Cardiac muscle cell (in vitro differentiated cells and primary cell): ENCODE data around the gene TMEM169. TPM values are rescaled to one million over a fixed set of nuclear protein-coding genes. Genes with fewer than 3 reads are reported as not detected.

Source experiments
- DNase-seq, 2 donors: peaks; one replicate each; pipeline versions ENCODE4 v3.0.0 to v3.0.0-alpha.2; 2010 to 2017; ENCODE audit warnings: low read depth in 1 of 2, low spot score in 1 of 2
- H3K27ac ChIP-seq: fragments of 200-600 bp; sonication (generic); 2 replicates; pipeline ENCODE4 v1.5.1; 2016
- H3K27me3 ChIP-seq: fragments of 200-600 bp; sonication (generic); 2 replicates; pipeline ENCODE4 v1.6.0; 2016; ENCODE audit warnings: control low read depth
- H3K36me3 ChIP-seq: fragments of 200-600 bp; sonication (generic); 2 replicates; pipeline ENCODE4 v1.5.1; 2016; ENCODE audit warnings: control low read depth
- H3K4me1 ChIP-seq: fragments of 200-600 bp; sonication (generic); 2 replicates; pipeline ENCODE4 v1.8.1; 2017; ENCODE audit warnings: low read depth, mild to moderate bottlenecking, mixed run types
- H3K4me3 ChIP-seq: fragments of 200-600 bp; sonication (generic); 2 replicates; pipeline ENCODE4 v1.5.1; 2016; ENCODE audit warnings: mild to moderate bottlenecking
- H3K9me3 ChIP-seq: fragments of 200-600 bp; sonication (generic); 2 replicates; pipeline ENCODE4 v1.5.1; 2017; ENCODE audit warnings: low read depth, mild to moderate bottlenecking, control low read depth
- CTCF ChIP-seq: IDR thresholded peaks from 2 replicates; pipeline ENCODE4 v1.5.1; 2012; ENCODE audit warnings: low read depth, mild to moderate bottlenecking, low read length
- polyA plus RNA-seq: library from polyadenylated mRNA; unstranded; fragments of >200 nt; fragmentation: Nextera tagmentation; extraction: Ambion mirVana; gene quantifications from 2 replicates; pipeline ENCODE4 v1.2.1, GENCODE V29; 2016
- total RNA-seq: library from RNA; depleted of rRNA; stranded (reverse); fragments of >200 nt; gene quantifications from 2 replicates; pipeline ENCODE4 v1.2.3, GENCODE V29; 2016

Gene TMEM169
- total and polyA plus RNA-seq, 2 experiments from 2014 or later: 1.2 to 1.9 TPM

GRCh38 chr2:216114382-216114713 lies 32.6 kb downstream of the TMEM169 start:
- peaks cover 52% of the 10 kb centered on the region for H3K36me3 ChIP-seq
- H3K4me3 ChIP-seq: no peak overlapping the region
- no peak for TF ChIP-seq CTCF
- peak overlapping the region; percentile 75 for H3K27ac ChIP-seq
- H3K27me3 ChIP-seq: no peaks in the 10 kb centered on the region
- no peak for DNase-seq
- H3K4me1 ChIP-seq: peaks cover 17% of the 10 kb centered on the region
- no peaks in the 10 kb centered on the region for H3K9me3 ChIP-seq

GRCh38 chr2:216114714-216115531 lies 33.2 kb downstream of the TMEM169 start:
- peaks cover 58% of the 10 kb centered on the region for H3K36me3 ChIP-seq
- peaks cover 17% of the 10 kb centered on the region for H3K4me1 ChIP-seq
- H3K4me3 ChIP-seq: peak overlapping the region; percentile 20
- DNase-seq: peak; percentile 99 to 100
- no peaks in the 10 kb centered on the region for H3K9me3 ChIP-seq
- H3K27ac ChIP-seq: peak overlapping the region; percentile 92
- no peaks in the 10 kb centered on the region for H3K27me3 ChIP-seq
- TF ChIP-seq CTCF: peak; percentile 89

- Histone ChIP-seq H3K4me3 (no peak overlapping the region), H3K27me3 (no peaks in the 10 kb centered on the region), H3K4me1 (peaks cover 11% of the 10 kb centered on the region), H3K27ac (no peak overlapping the region), H3K9me3 (no peaks in the 10 kb centered on the region), H3K36me3 (peaks cover 72% of the 10 kb centered on the region)
- TF ChIP-seq CTCF: no peak
- DNase-seq: no peak
These were observed 34.7 kb downstream of the TMEM169 start for GRCh38 chr2:216116418-216116817.

- Histone ChIP-seq H3K36me3 (peaks cover 74% of the 10 kb centered on the region), H3K4me3 (no peak overlapping the region), H3K4me1 (peaks cover 11% of the 10 kb centered on the region), H3K9me3 (no peaks in the 10 kb centered on the region), H3K27me3 (no peaks in the 10 kb centered on the region), H3K27ac (no peak overlapping the region)
- DNase-seq: no peak
- TF ChIP-seq CTCF: no peak
These were observed 36.0 kb downstream of the TMEM169 start for GRCh38 chr2:216117561-216118340.

- Histone ChIP-seq H3K4me1 (peaks cover 11% of the 10 kb centered on the region), H3K27me3 (no peaks in the 10 kb centered on the region), H3K9me3 (no peaks in the 10 kb centered on the region), H3K36me3 (peaks cover 74% of the 10 kb centered on the region), H3K4me3 (no peak overlapping the region), H3K27ac (no peak overlapping the region)
- TF ChIP-seq CTCF: no peak
- no peak for DNase-seq
These were observed 36.8 kb downstream of the TMEM169 start for GRCh38 chr2:216118474-216118873.
